ENCODE data around the gene ZNF275.

GRCh38 chrX:153352858-153353257 lies 18.9 kb downstream of the ZNF275 start:
- TF ChIP-seq CTCF (conservative IDR thresholded peaks at IDR 0.05; ENCODE audit: low read depth, low read length) (no peak), EZH2 (IDR thresholded peaks at IDR 0.05; ENCODE audit: borderline replicate concordance, low read depth, low read length, poor library complexity, severe bottlenecking) (no peak)
